Nephron (organoid): ENCODE measurements around the gene MLPH.

Source experiments
- H3K27ac Mint-ChIP-seq, 3 experiments: 2 replicates each; pipeline ENCODE4 v1.8.0; 2020; ENCODE audit warnings: mixed read lengths in 3 of 3, mild to moderate bottlenecking in 2 of 3, moderate library complexity in 1 of 3
- H3K27me3 Mint-ChIP-seq: 2 replicates; pipeline ENCODE4 v1.8.0; 2021; ENCODE audit warnings: low read depth, mild to moderate bottlenecking, moderate library complexity, mixed read lengths
- H3K36me3 Mint-ChIP-seq: 2 replicates; pipeline ENCODE4 v1.8.0; 2020; ENCODE audit warnings: low read depth, mixed read lengths
- H3K4me1 Mint-ChIP-seq: 2 replicates; pipeline ENCODE4 v1.8.0; 2020; ENCODE audit warnings: mixed read lengths
- H3K4me3 Mint-ChIP-seq, 3 experiments: 2 replicates each; pipeline ENCODE4 v1.8.0; 2020; ENCODE audit warnings: mild to moderate bottlenecking in 3 of 3, mixed read lengths in 3 of 3, moderate library complexity in 2 of 3
- H3K9me3 Mint-ChIP-seq: 2 replicates; pipeline ENCODE4 v1.8.0; 2020; ENCODE audit warnings: mixed read lengths
- TF ChIP-seq, protein P1 (sequence below), 3 experiments: fragments of 200-600 bp; sonication (generic); IDR thresholded peaks; one replicate each; pipeline ENCODE4 v1.5.0; 2021; ENCODE audit warnings: antibody characterized with exemption in 3 of 3; ENCODE audit not compliant: unreplicated experiment in 3 of 3

The MLPH gene

DNA sequence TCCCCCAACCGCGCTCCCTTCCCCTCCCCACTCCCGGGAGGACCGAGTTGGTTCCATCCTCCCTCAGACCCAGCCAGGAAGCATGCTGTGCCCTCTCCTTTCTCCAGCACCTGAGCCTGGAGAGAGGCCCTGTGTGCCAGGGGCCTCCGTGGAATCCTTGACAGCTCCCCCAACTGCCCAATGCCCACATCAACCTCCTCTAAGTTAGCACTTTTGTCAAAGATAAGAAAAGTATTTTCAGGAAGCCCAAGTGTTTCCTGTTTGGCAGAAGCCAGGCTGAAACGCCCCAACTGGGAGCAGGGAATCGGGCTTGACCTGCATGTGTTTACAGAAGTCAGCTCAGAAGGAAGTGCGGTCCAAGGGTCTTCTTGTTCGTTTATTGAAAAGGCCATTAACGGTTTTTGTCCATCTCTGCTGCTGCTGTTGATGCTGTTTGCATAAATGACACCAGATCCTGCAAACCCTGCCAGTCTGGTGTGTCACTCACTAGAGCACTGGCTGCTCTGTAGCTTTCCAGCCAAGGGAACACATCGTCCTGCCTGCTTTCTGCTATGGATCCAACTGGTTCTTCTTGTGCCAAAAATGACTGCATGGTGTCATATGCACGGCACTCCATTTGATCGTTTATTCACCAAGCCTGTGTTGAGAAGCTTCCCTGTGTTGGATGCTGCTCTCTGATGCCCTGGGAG, 37.7 kb upstream of the MLPH start:
- Mint-ChIP-seq H3K9me3 (no peaks in the 10 kb centered on the region), H3K4me3 (peak overlapping the region in 2 of 3 experiments; percentile 22 to 34), H3K4me1 (peaks cover 71% of the 10 kb centered on the region), H3K27me3 (peaks cover 4% of the 10 kb centered on the region), H3K27ac (peak overlapping the region; percentile 83 to 97 (median 96)), H3K36me3 (no peaks in the 10 kb centered on the region)
- TF ChIP-seq, protein P1, sequence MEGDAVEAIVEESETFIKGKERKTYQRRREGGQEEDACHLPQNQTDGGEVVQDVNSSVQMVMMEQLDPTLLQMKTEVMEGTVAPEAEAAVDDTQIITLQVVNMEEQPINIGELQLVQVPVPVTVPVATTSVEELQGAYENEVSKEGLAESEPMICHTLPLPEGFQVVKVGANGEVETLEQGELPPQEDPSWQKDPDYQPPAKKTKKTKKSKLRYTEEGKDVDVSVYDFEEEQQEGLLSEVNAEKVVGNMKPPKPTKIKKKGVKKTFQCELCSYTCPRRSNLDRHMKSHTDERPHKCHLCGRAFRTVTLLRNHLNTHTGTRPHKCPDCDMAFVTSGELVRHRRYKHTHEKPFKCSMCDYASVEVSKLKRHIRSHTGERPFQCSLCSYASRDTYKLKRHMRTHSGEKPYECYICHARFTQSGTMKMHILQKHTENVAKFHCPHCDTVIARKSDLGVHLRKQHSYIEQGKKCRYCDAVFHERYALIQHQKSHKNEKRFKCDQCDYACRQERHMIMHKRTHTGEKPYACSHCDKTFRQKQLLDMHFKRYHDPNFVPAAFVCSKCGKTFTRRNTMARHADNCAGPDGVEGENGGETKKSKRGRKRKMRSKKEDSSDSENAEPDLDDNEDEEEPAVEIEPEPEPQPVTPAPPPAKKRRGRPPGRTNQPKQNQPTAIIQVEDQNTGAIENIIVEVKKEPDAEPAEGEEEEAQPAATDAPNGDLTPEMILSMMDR (IDR thresholded peaks at IDR 0.05; ENCODE audit: unreplicated experiment in 3 of 3): no peak

DNA sequence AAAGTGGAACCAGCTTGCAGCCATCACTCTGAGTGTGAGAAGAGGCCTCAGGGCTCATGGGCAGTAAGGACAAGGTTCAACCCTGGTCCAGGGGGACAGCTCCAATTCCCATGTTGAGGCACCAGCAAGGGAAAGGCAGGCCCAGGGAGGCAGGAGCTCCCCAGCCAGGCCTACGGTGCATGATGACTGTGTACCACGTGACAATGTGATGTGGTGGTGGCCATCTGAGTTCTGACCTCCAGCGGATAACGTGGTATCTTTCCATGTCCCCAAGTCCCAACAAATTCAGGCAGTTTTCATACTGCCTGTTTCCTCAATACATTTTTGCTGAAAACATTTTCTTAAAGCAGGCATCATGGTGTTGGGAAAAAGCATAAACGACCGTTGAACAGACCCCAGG, 36.9 kb upstream of the MLPH start:
- no peaks in the 10 kb centered on the region for H3K9me3 Mint-ChIP-seq
- H3K27ac Mint-ChIP-seq: peak overlapping the region; percentile 83 to 97 (median 96)
- H3K36me3 Mint-ChIP-seq: no peaks in the 10 kb centered on the region
- no peak overlapping the region for H3K4me3 Mint-ChIP-seq
- peaks cover 66% of the 10 kb centered on the region for H3K4me1 Mint-ChIP-seq
- TF ChIP-seq, protein P1 (IDR thresholded peaks at IDR 0.05; ENCODE audit: unreplicated experiment in 3 of 3): no peak
- H3K27me3 Mint-ChIP-seq: peaks cover 4% of the 10 kb centered on the region

DNA sequence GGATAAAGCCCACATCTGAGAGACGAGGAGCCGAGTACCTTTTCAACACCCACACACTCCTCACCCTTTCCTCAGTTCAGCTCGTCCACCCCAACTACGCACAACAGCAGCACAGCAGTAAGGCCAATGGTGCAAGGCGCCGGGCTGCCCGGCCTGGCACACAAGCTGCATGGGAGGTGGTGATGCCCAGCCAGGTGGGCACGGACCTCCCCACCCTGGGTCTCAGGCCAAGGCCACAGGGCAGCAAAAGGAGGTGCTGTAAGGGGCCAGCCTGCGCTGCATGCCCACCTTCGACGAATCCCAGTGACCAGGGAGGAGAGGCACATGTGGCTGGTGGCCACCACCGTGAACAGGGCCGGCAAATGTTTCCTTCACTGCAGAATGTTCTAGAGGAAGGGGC, 36.5 kb upstream of the MLPH start:
- Mint-ChIP-seq H3K9me3 (no peaks in the 10 kb centered on the region), H3K36me3 (no peaks in the 10 kb centered on the region), H3K27me3 (peaks cover 4% of the 10 kb centered on the region), H3K4me1 (peaks cover 64% of the 10 kb centered on the region), H3K27ac (peak overlapping the region; percentile 96 to 98 (median 98)), H3K4me3 (no peak overlapping the region)
- TF ChIP-seq, protein P1 (IDR thresholded peaks at IDR 0.05; ENCODE audit: unreplicated experiment in 3 of 3): no peak

DNA sequence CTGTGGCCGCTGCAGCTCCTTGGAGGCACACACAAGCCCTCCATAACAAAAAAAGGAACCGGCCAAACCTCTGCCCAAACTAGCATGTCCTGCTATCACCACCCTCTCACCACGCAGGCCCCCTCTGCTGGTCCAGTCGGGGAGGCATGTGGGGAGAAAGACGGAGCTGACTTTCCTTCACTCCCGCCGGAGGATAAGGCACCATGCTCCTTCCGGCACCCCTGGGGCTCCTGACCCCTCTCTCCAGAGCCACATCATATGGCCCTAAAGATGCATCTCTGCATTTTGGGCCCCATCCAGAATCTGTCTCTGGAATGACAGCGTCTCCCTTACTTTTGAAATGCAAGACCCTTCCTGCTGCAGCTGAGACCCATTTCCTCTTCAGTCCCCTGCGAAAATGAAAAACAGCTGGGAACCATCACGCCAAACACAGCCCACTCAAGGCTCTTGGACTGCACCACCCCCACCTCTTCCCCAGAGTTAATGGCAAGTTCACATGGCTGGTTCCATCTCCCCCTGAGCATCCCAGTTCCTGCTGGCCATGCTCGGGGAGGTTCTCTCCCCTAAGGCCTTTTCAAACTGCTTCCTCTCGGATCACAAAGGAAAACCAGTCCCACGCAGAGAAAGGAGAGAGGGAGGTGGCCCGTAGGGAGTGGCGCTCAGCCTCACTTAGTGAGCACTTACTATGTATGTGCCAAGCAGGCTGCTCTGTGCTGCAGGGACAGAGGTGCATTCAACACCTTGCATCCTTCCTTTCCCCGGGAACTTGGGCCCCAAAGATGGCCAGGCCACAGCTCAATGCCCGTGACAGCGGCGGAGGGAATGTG, 35.2 kb upstream of the MLPH start:
- Mint-ChIP-seq H3K4me1 (peaks cover 69% of the 10 kb centered on the region), H3K27me3 (peaks cover 4% of the 10 kb centered on the region), H3K9me3 (peaks cover 3% of the 10 kb centered on the region), H3K27ac (peak overlapping the region; percentile 96 to 98 (median 98)), H3K4me3 (peak overlapping the region; percentile 23 to 39 (median 28)), H3K36me3 (no peaks in the 10 kb centered on the region)
- TF ChIP-seq, protein P1 (IDR thresholded peaks at IDR 0.05; ENCODE audit: unreplicated experiment in 3 of 3): peak; percentile 22 to 38 (median 33)

DNA sequence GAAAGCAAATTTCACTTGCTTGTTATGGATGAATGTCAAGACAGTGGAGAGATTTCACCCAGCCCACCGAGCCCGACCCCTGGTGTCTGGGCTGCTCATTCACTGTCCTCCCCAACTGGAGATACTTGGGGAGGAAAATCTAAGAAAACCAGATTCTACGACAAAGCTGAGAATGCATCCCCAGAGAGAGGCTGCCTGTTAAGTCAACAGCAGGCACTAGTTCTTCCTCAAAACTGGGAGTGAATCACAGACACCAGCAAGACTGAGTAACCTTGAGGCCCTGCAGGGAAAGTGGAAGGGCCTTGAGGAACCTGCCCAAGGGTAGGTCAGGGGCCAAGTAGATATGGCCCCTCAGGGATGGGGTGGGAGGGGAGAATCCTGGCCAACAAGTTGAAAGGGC, 34.2 kb upstream of the MLPH start:
- Mint-ChIP-seq H3K4me1 (peaks cover 66% of the 10 kb centered on the region), H3K27ac (peak overlapping the region; percentile 96 to 98 (median 98)), H3K27me3 (peaks cover 4% of the 10 kb centered on the region), H3K36me3 (no peaks in the 10 kb centered on the region), H3K9me3 (peaks cover 3% of the 10 kb centered on the region), H3K4me3 (no peak overlapping the region)
- TF ChIP-seq, protein P1 (IDR thresholded peaks at IDR 0.05; ENCODE audit: unreplicated experiment in 3 of 3): no peak
